Caco-2 (cell line): ENCODE measurements around the gene ZNFX1. TPM values are rescaled to one million over a fixed set of nuclear protein-coding genes. Genes with fewer than 3 reads are reported as not detected.

Experiments used
- BruUV-seq: library from RNA; stranded (reverse); fragments of 400-500 nt; replicated peaks from 2 replicates; lab custom pipeline; 2021; lab: Mats Ljungman, UMichigan
- CTCF ChIA-PET: fragments of 300-600 bp; sonication (Branson Sonifier 250); formaldehyde crosslinking; loops from one replicate; lab custom pipeline; 2022; ENCODE audit warnings: antibody characterized with exemption; lab: Charles Lee
- POLR2A ChIA-PET: fragments of 300-600 bp; sonication (Branson Sonifier 250); formaldehyde crosslinking; loops from one replicate; lab custom pipeline; 2022; ENCODE audit warnings: antibody characterized with exemption; lab: Charles Lee
- DNase-seq, 2 experiments: peaks; one replicate each; pipeline versions ENCODE4 v3.0.0 to v3.0.0-alpha.2; 2020 to 2022
- H3K27me3 ChIP-seq: replicated peaks from 2 replicates; pipeline ENCODE4 v1.6.0; 2011; ENCODE audit warnings: low read length; ENCODE audit not compliant: control insufficient read depth, insufficient read depth
- H3K36me3 ChIP-seq: 2 replicates; pipeline ENCODE4 v1.5.1; 2011; ENCODE audit warnings: low read length; ENCODE audit not compliant: control insufficient read depth, insufficient read depth
- H3K4me1 ChIP-seq: fragments of 250-450 bp; sonication (Bioruptor Pico); 2 replicates; pipeline ENCODE4 v1.5.1; 2020; ENCODE audit warnings: mild to moderate bottlenecking
- H3K4me3 ChIP-seq: 2 replicates; pipeline ENCODE4 v1.5.1; 2011; ENCODE audit warnings: low read depth, mild to moderate bottlenecking, control low read depth, low read length
- H3K9me3 ChIP-seq: fragments of 250-450 bp; sonication (Bioruptor Pico); 2 replicates; pipeline ENCODE4 v1.5.1; 2020; ENCODE audit warnings: mild to moderate bottlenecking, moderate library complexity
- H3K27ac Mint-ChIP-seq: one replicate; pipeline ENCODE4 v1.8.0; 2022; ENCODE audit warnings: mixed read lengths; ENCODE audit not compliant: unreplicated experiment
- H3K27me3 Mint-ChIP-seq: one replicate; pipeline ENCODE4 v1.8.0; 2022; ENCODE audit warnings: mixed read lengths; ENCODE audit not compliant: insufficient read depth, unreplicated experiment
- H3K36me3 Mint-ChIP-seq: one replicate; pipeline ENCODE4 v1.8.0; 2022; ENCODE audit warnings: mild to moderate bottlenecking, mixed read lengths; ENCODE audit not compliant: insufficient read depth, unreplicated experiment
- H3K4me1 Mint-ChIP-seq: one replicate; pipeline ENCODE4 v1.8.0; 2022; ENCODE audit warnings: low read depth, mixed read lengths; ENCODE audit not compliant: unreplicated experiment
- H3K4me3 Mint-ChIP-seq: one replicate; pipeline ENCODE4 v1.8.0; 2022; ENCODE audit warnings: mild to moderate bottlenecking, moderate library complexity, mixed read lengths; ENCODE audit not compliant: unreplicated experiment
- H3K9me3 Mint-ChIP-seq: one replicate; pipeline ENCODE4 v1.8.0; 2022; ENCODE audit warnings: mixed read lengths; ENCODE audit not compliant: unreplicated experiment
- intact Hi-C: fragments of 100-400 bp; cut with micrococcal nuclease; formaldehyde crosslinking; loops from one replicate; pipeline ENCODE4 v1.10.0; 2022; ENCODE audit not compliant: unreplicated experiment
- total RNA-seq: library from RNA; stranded (reverse); gene quantifications from 2 replicates; pipeline ENCODE4 v1.2.3, GENCODE V29; 2022
- TF ChIP-seq, protein P1 (sequence below), 2 experiments: fragments of 200-600 bp in 1 of 2; IDR thresholded peaks; 1 replicate in 1 of 2; 2 replicates in 1 of 2; pipeline versions ENCODE4 v1.5.1 to v1.8.0; 2011 to 2022; ENCODE audit warnings: antibody characterized with exemption in 1 of 2, control low read depth in 1 of 2, inconsistent platforms in 1 of 2, low read depth in 1 of 2, low read length in 1 of 2, mild to moderate bottlenecking in 1 of 2, moderate library complexity in 1 of 2; ENCODE audit not compliant: insufficient read depth in 1 of 2, severe bottlenecking in 1 of 2, unreplicated experiment in 1 of 2

The ZNFX1 gene
- total RNA-seq, 1 experiment from 2014 or later = 34.0 TPM

DNA sequence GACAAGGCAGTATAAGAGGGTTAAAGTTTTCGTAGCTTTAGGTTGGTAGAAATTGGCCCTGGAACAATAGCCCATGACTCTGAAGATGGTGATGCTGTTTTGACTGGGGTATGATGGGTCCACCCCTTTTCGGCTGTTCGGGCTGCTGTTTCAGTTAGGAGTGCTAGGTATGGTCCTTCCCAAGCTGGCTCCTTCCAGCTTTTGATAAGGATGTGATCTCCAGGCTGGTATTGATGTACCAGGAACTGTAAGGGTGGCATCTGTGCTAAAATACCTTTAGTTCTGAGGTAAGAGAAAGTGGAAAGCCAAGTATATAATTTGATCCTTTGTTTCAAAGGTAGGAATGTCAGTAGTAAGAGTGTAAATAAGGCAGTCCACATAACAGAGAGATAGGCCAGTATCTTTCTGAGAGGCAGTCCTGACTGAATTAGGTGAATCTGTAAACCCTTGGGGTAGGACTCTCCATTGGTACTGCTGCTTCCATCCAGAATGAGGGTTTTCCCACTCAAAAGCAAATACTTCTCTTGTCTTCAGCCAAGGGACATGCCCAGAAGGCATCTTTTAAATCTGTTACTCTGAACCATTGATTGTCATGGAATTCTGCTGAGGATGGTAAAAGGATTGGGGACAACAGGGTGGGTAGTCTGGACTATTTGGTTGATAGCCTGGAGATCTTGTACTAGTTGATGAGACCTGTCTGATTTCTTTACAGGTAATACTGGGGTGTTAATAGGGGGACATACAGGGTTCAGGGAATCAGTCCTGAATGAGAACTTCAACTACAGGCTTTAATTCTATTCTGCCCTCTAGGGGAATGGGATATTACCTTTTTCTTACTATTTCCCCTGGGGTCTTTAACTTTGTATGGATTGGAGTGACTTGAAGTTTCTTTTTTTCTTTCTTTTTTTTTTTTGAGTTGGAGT lies 6.1 kb upstream of the ZNFX1 start:
- H3K27ac Mint-ChIP-seq = peak overlapping the region; percentile 97
- no peaks in the 10 kb centered on the region for H3K27me3 ChIP-seq
- peaks cover 100% of the 10 kb centered on the region for H3K36me3 Mint-ChIP-seq
- intact Hi-C loops = no loop called here
- H3K9me3 Mint-ChIP-seq = peaks cover 75% of the 10 kb centered on the region
- DNase-seq = peak; percentile 44 to 63
- CTCF ChIA-PET = no interaction called here
- BruUV-seq = no TSS peak
- peaks cover 75% of the 10 kb centered on the region for H3K9me3 ChIP-seq
- peaks cover 5% of the 10 kb centered on the region for H3K27me3 Mint-ChIP-seq
- peaks cover 94% of the 10 kb centered on the region for H3K4me1 Mint-ChIP-seq
- peaks cover 92% of the 10 kb centered on the region for H3K4me1 ChIP-seq
- TF ChIP-seq, protein P1, sequence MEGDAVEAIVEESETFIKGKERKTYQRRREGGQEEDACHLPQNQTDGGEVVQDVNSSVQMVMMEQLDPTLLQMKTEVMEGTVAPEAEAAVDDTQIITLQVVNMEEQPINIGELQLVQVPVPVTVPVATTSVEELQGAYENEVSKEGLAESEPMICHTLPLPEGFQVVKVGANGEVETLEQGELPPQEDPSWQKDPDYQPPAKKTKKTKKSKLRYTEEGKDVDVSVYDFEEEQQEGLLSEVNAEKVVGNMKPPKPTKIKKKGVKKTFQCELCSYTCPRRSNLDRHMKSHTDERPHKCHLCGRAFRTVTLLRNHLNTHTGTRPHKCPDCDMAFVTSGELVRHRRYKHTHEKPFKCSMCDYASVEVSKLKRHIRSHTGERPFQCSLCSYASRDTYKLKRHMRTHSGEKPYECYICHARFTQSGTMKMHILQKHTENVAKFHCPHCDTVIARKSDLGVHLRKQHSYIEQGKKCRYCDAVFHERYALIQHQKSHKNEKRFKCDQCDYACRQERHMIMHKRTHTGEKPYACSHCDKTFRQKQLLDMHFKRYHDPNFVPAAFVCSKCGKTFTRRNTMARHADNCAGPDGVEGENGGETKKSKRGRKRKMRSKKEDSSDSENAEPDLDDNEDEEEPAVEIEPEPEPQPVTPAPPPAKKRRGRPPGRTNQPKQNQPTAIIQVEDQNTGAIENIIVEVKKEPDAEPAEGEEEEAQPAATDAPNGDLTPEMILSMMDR (IDR thresholded peaks at IDR 0.05; ENCODE audit: insufficient read depth in 1 of 2, low read depth in 1 of 2, low read length in 1 of 2, severe bottlenecking in 1 of 2, unreplicated experiment in 1 of 2) = no peak
- POLR2A ChIA-PET = interaction anchor here (0.7 kb wide), 1 partner anchor 15 kb away, joined by 6 read pairs; no protein-coding TSS in a partner anchor
- H3K4me3 Mint-ChIP-seq = peak overlapping the region; percentile 81
- H3K4me3 ChIP-seq = no peak overlapping the region
- peaks cover 84% of the 10 kb centered on the region for H3K36me3 ChIP-seq

DNA sequence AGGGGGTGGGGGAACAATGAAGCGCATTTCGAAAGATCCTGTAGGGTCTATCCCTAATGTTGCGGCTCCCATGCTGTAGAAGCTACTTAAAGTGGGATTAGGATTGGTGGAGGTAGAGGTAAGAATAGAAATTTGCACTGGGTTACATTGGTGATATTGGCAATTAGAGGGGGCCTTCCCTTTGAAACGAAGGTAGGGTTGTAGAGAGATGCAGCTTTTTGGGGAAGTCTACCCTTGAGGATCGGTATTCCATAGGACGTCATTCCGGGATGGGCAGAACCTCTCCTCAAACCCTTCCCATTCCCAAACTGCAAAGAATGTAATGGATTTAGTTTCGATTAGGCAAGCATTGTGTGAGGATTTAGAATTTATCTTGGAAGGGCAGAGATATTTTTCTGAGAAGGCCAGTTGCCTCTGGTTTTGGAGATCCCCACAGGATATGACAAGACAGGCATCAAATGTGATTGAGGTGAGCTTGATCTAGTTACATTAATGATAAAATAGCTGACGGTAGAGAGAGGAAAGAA lies 5.4 kb upstream of the ZNFX1 start:
- Mint-ChIP-seq H3K4me3 (peak overlapping the region; percentile 81), H3K27me3 (peaks cover 9% of the 10 kb centered on the region), H3K4me1 (peaks cover 94% of the 10 kb centered on the region), H3K36me3 (peaks cover 100% of the 10 kb centered on the region), H3K9me3 (peaks cover 75% of the 10 kb centered on the region), H3K27ac (peak overlapping the region; percentile 97)
- BruUV-seq = no TSS peak
- H3K36me3 ChIP-seq = peaks cover 83% of the 10 kb centered on the region
- H3K4me1 ChIP-seq = peaks cover 85% of the 10 kb centered on the region
- H3K9me3 ChIP-seq = peaks cover 75% of the 10 kb centered on the region
- intact Hi-C loops = no loop called here
- peak in 1 of 2 experiments; percentile 30 for DNase-seq
- no peaks in the 10 kb centered on the region for H3K27me3 ChIP-seq
- CTCF ChIA-PET = no interaction called here
- H3K4me3 ChIP-seq = no peak overlapping the region
- POLR2A ChIA-PET = no interaction called here
- TF ChIP-seq, protein P1 (IDR thresholded peaks at IDR 0.05; ENCODE audit: insufficient read depth in 1 of 2, low read depth in 1 of 2, low read length in 1 of 2, severe bottlenecking in 1 of 2, unreplicated experiment in 1 of 2) = no peak

DNA sequence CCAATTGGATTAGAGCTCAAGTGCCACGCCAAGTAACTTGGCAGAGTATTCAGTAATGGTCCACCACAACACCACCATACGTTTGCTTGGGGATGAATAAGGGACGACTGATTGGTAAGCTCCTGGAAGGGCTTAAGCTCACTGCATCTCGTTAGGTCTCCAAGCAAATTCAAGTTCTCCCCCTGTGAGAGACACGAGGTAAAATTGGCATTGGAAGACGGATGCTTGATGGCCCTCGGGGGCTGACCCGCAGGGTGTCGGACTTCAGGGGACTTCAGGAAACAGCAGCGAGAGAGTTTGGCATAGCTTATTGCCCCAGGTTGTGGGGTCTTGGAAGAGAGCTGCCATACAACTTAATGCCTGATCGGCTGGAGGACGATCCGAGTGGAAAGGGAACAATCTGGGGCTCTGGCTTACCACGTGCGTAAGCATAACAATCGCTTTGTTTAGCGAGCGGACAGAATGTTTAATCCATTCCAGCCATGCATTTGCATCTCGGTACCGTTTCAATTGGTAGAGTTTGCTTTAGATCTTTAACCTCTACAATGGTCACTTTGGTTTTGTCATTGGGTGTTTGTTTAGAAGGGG lies 4.8 kb upstream of the ZNFX1 start:
- H3K4me3 Mint-ChIP-seq = peak overlapping the region; percentile 81
- Histone ChIP-seq H3K9me3 (peaks cover 75% of the 10 kb centered on the region), H3K4me1 (peaks cover 79% of the 10 kb centered on the region), H3K4me3 (no peak overlapping the region), H3K27me3 (no peaks in the 10 kb centered on the region), H3K36me3 (peaks cover 80% of the 10 kb centered on the region)
- H3K27ac Mint-ChIP-seq = peak overlapping the region; percentile 97
- ChIA-PET POLR2A (interaction anchor here (0.6 kb wide), 1 partner anchor 48 kb away, joined by 3 read pairs; no protein-coding TSS in a partner anchor), CTCF (no interaction called here)
- no TSS peak for BruUV-seq
- TF ChIP-seq, protein P1 (IDR thresholded peaks at IDR 0.05; ENCODE audit: insufficient read depth in 1 of 2, low read depth in 1 of 2, low read length in 1 of 2, severe bottlenecking in 1 of 2, unreplicated experiment in 1 of 2) = no peak
- H3K36me3 Mint-ChIP-seq = peaks cover 100% of the 10 kb centered on the region
- no peak for DNase-seq
- intact Hi-C loops = no loop called here
- peaks cover 91% of the 10 kb centered on the region for H3K4me1 Mint-ChIP-seq
- peaks cover 9% of the 10 kb centered on the region for H3K27me3 Mint-ChIP-seq
- peaks cover 75% of the 10 kb centered on the region for H3K9me3 Mint-ChIP-seq
